Measurements from ENCODE around the gene FBN2.

Gene FBN2

DNA sequence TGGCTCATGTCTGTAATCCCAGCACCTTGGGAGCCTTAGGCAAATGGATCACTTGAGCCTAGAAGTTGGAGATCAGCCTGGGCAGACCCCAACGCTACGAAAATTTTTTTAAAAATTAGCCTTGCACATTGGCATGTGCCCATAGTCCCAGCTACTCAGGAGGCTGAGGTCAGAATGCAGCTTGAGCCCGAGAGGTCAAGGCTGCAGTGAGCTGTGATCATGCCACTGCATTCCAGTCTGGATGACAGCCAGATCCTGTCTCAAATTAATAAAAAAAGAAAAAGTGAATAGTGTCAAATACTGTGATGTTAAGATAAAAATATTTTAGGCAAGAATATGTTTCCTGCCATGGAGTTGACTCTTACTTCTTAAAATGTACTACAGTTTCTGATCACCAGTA, 5.3 kb downstream of the FBN2 start:
- Histone ChIP-seq H3K4me3 (ENCODE audit: low read depth, low read length) (no peak overlapping the region), H3K36me3 (no peaks in the 10 kb centered on the region), H3K9me3 (ENCODE audit: severe bottlenecking) (no peaks in the 10 kb centered on the region), H3K27ac (no peak overlapping the region), H3K27me3 (ENCODE audit: insufficient read depth, low read depth, severe bottlenecking) (peaks cover 25% of the 10 kb centered on the region)
- no peak for TF ChIP-seq CTCF (IDR thresholded peaks at IDR 0.05; ENCODE audit: low read depth, low read length)
- no peak for DNase-seq

DNA sequence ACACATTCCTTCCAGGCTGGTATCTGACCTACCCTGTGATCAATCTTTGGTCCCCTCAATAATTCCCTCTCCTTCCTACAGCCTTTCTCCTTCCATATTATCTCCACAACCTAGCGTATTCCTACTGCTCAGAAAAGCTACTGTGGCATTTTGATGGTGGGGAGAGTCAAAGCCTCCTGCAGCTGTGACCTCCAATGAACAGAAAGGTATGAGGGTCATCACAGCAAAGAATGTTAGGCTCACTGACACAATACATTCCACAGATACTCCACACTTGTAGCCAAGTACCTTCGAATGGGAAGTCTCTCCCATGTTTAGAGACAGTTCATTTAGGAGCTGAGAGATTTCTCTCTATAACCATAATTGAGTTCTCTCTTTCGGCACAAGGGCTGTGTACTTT, 5.9 kb downstream of the FBN2 start:
- Histone ChIP-seq H3K27me3 (ENCODE audit: insufficient read depth, low read depth, severe bottlenecking) (peaks cover 19% of the 10 kb centered on the region), H3K4me3 (ENCODE audit: low read depth, low read length) (no peak overlapping the region), H3K36me3 (no peaks in the 10 kb centered on the region), H3K27ac (no peak overlapping the region), H3K9me3 (ENCODE audit: severe bottlenecking) (no peaks in the 10 kb centered on the region)
- no peak for TF ChIP-seq CTCF (IDR thresholded peaks at IDR 0.05; ENCODE audit: low read depth, low read length)
- no peak for DNase-seq

DNA sequence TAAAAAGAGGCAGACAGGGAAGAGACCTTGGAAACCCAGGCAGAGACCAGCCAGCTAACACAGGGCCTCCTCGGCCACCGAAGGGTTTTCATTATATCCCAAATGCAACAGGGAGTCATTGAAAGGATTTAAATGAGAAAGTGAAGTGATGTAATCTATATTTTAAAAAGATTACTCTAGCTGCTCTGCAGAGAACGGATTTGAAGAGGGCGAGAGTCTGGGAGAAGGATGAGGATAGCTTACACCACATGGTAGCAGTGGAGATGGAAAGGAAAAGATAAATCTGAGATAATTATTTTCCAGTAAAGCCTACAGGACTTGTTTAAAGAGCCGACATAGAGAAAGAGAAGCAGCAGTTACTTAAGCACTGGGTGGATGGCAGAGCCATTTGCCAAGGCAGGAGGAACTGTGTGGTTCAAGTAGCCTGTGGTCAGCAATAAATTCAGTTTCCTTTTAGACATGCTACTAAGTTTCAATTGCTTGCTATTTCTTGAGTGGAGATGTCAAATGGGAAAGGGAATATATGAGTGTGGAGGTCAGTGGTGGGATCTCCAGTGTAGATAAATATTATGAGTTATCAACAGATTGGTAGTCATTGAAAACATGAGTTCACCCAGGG, 9.3 kb downstream of the FBN2 start:
- no peaks in the 10 kb centered on the region for H3K36me3 ChIP-seq
- no peaks in the 10 kb centered on the region for H3K27me3 ChIP-seq (ENCODE audit: insufficient read depth, low read depth, severe bottlenecking)
- no peak for DNase-seq
- no peak overlapping the region for H3K4me3 ChIP-seq (ENCODE audit: low read depth, low read length)
- no peak for TF ChIP-seq CTCF (IDR thresholded peaks at IDR 0.05; ENCODE audit: low read depth, low read length)
- H3K9me3 ChIP-seq (ENCODE audit: severe bottlenecking), result no peaks in the 10 kb centered on the region
- no peak overlapping the region for H3K27ac ChIP-seq

GRCh38 chr5:128528126-128528525, 9.9 kb downstream of the FBN2 start:
- H3K27me3 ChIP-seq (ENCODE audit: insufficient read depth, low read depth, severe bottlenecking), result no peaks in the 10 kb centered on the region
- no peaks in the 10 kb centered on the region for H3K9me3 ChIP-seq (ENCODE audit: severe bottlenecking)
- H3K4me3 ChIP-seq (ENCODE audit: low read depth, low read length), result no peak overlapping the region
- no peaks in the 10 kb centered on the region for H3K36me3 ChIP-seq
- H3K27ac ChIP-seq, result no peak overlapping the region
- no peak for TF ChIP-seq CTCF (IDR thresholded peaks at IDR 0.05; ENCODE audit: low read depth, low read length)
- no peak for DNase-seq

- DNase-seq, result no peak
- Histone ChIP-seq H3K27me3 (ENCODE audit: insufficient read depth, low read depth, severe bottlenecking) (no peaks in the 10 kb centered on the region), H3K4me3 (ENCODE audit: low read depth, low read length) (no peak overlapping the region), H3K9me3 (ENCODE audit: severe bottlenecking) (no peaks in the 10 kb centered on the region), H3K27ac (no peak overlapping the region), H3K36me3 (no peaks in the 10 kb centered on the region)
- no peak for TF ChIP-seq CTCF (IDR thresholded peaks at IDR 0.05; ENCODE audit: low read depth, low read length)
These were observed 11.0 kb downstream of the FBN2 start for GRCh38 chr5:128527077-128527476.

GRCh38 chr5:128522336-128522735, 15.7 kb downstream of the FBN2 start:
- H3K27ac ChIP-seq, result no peak overlapping the region
- no peaks in the 10 kb centered on the region for H3K27me3 ChIP-seq (ENCODE audit: insufficient read depth, low read depth, severe bottlenecking)
- H3K4me3 ChIP-seq (ENCODE audit: low read depth, low read length), result no peak overlapping the region
- no peaks in the 10 kb centered on the region for H3K9me3 ChIP-seq (ENCODE audit: severe bottlenecking)
- TF ChIP-seq CTCF (IDR thresholded peaks at IDR 0.05; ENCODE audit: low read depth, low read length), result no peak
- DNase-seq, result no peak
- no peaks in the 10 kb centered on the region for H3K36me3 ChIP-seq

All from WERI-Rb-1 (cell line).